ENCODE data around the gene SDCCAG8.

DNA sequence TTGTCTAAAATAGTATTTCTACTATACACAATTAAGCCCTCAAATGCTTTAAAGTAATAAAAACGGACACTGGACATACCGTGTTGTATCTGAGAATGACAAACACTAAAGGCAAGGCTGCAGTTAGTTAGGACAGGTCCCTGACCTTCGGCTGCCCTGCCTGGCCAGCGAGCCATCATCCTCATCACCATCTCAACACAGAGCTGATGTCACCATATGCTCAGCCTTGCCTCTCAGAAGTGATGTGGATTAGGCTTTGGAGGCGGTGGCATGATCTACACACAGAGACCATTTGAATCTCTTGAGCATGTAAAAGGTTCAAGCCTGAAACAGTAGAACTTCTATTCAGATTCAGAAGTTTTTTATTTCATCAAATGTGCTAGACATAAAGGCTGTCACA lies 244.7 kb downstream of the SDCCAG8 start:
- TF ChIP-seq CTCF (IDR thresholded peaks at IDR 0.05) (no peak), POLR2AphosphoS5 (IDR thresholded peaks at IDR 0.05) (no peak)
